ENCODE data around the gene DHCR7.

DHCR7 gene

GRCh38 chr11:71396548-71397123, 51.6 kb downstream of the DHCR7 start:
- Histone ChIP-seq H3K9ac (ENCODE audit: low read length) (no peak overlapping the region), H3K27ac (ENCODE audit: low read depth, low read length) (no peak overlapping the region), H3K36me3 (ENCODE audit: low read length) (no peaks in the 10 kb centered on the region), H3F3A (ENCODE audit: insufficient read depth) (no peaks in the 10 kb centered on the region), H3K9me2 (replicated peaks; ENCODE audit: insufficient read depth, low read length) (no peaks in the 10 kb centered on the region), H3K9me3 (ENCODE audit: insufficient read depth, low read length) (no peaks in the 10 kb centered on the region), H3K27me3 (ENCODE audit: low read length) (no peaks in the 10 kb centered on the region), H3K4me2 (ENCODE audit: low read depth, low read length, poor library complexity, severe bottlenecking) (no peak overlapping the region), H2AFZ (ENCODE audit: low read depth, low read length, severe bottlenecking) (no peak overlapping the region), H3K4me3 (ENCODE audit: insufficient read depth, low read length, poor library complexity, severe bottlenecking) (no peak overlapping the region), H3K79me2 (ENCODE audit: insufficient read depth, low read length) (no peaks in the 10 kb centered on the region), H4K20me1 (ENCODE audit: low read depth, low read length) (no peaks in the 10 kb centered on the region)
- TF ChIP-seq CTCF (IDR thresholded peaks at IDR 0.05; ENCODE audit: insufficient read depth, low read length, poor library complexity, severe bottlenecking) (no peak), EZH2phosphoT487 (conservative IDR thresholded peaks at IDR 0.05; ENCODE audit: low read length) (no peak)

GRCh38 chr11:71395774-71396173, 52.4 kb downstream of the DHCR7 start:
- no peaks in the 10 kb centered on the region for H3K79me2 ChIP-seq (ENCODE audit: insufficient read depth, low read length)
- no peak overlapping the region for H3K27ac ChIP-seq (ENCODE audit: low read depth, low read length)
- no peaks in the 10 kb centered on the region for H3K9me2 ChIP-seq (replicated peaks; ENCODE audit: insufficient read depth, low read length)
- H3K4me2 ChIP-seq (ENCODE audit: low read depth, low read length, poor library complexity, severe bottlenecking): no peak overlapping the region
- H4K20me1 ChIP-seq (ENCODE audit: low read depth, low read length): no peaks in the 10 kb centered on the region
- no peaks in the 10 kb centered on the region for H3K27me3 ChIP-seq (ENCODE audit: low read length)
- no peaks in the 10 kb centered on the region for H3K9me3 ChIP-seq (ENCODE audit: insufficient read depth, low read length)
- no peak for TF ChIP-seq CTCF (IDR thresholded peaks at IDR 0.05; ENCODE audit: insufficient read depth, low read length, poor library complexity, severe bottlenecking)
- no peak for TF ChIP-seq EZH2phosphoT487 (conservative IDR thresholded peaks at IDR 0.05; ENCODE audit: low read length)
- no peak overlapping the region for H2AFZ ChIP-seq (ENCODE audit: low read depth, low read length, severe bottlenecking)
- no peaks in the 10 kb centered on the region for H3F3A ChIP-seq (ENCODE audit: insufficient read depth)
- no peak overlapping the region for H3K4me3 ChIP-seq (ENCODE audit: insufficient read depth, low read length, poor library complexity, severe bottlenecking)
- no peaks in the 10 kb centered on the region for H3K36me3 ChIP-seq (ENCODE audit: low read length)
- no peak overlapping the region for H3K9ac ChIP-seq (ENCODE audit: low read length)

- no peaks in the 10 kb centered on the region for H3K9me3 ChIP-seq (ENCODE audit: insufficient read depth, low read length)
- no peak overlapping the region for H2AFZ ChIP-seq (ENCODE audit: low read depth, low read length, severe bottlenecking)
- no peak overlapping the region for H3K4me2 ChIP-seq (ENCODE audit: low read depth, low read length, poor library complexity, severe bottlenecking)
- H3K27me3 ChIP-seq (ENCODE audit: low read length): no peaks in the 10 kb centered on the region
- TF ChIP-seq EZH2phosphoT487 (conservative IDR thresholded peaks at IDR 0.05; ENCODE audit: low read length): no peak
- TF ChIP-seq CTCF (IDR thresholded peaks at IDR 0.05; ENCODE audit: insufficient read depth, low read length, poor library complexity, severe bottlenecking): no peak
- H3K36me3 ChIP-seq (ENCODE audit: low read length): no peaks in the 10 kb centered on the region
- H3K79me2 ChIP-seq (ENCODE audit: insufficient read depth, low read length): no peaks in the 10 kb centered on the region
- no peaks in the 10 kb centered on the region for H3K9me2 ChIP-seq (replicated peaks; ENCODE audit: insufficient read depth, low read length)
- H4K20me1 ChIP-seq (ENCODE audit: low read depth, low read length): no peaks in the 10 kb centered on the region
- no peak overlapping the region for H3K9ac ChIP-seq (ENCODE audit: low read length)
- H3K4me3 ChIP-seq (ENCODE audit: insufficient read depth, low read length, poor library complexity, severe bottlenecking): no peak overlapping the region
- no peaks in the 10 kb centered on the region for H3F3A ChIP-seq (ENCODE audit: insufficient read depth)
- H3K27ac ChIP-seq (ENCODE audit: low read depth, low read length): no peak overlapping the region
Measured at GRCh38 chr11:71395263-71395560, 53.0 kb downstream of the DHCR7 start.

All from SU-DHL-6 (cell line).